C4-2B (cell line): Measurements from ENCODE around the gene SOX15.

Experiments
- CTCF ChIP-seq: fragments of 450-650 bp; conservative IDR thresholded peaks from 2 replicates; pipeline ENCODE4 v1.5.1; 2017; ENCODE audit warnings: mild to moderate bottlenecking
- ZFX ChIP-seq: fragments of 450-650 bp; IDR thresholded peaks from 2 replicates; pipeline ENCODE4 v1.6.1; 2017

DNA sequence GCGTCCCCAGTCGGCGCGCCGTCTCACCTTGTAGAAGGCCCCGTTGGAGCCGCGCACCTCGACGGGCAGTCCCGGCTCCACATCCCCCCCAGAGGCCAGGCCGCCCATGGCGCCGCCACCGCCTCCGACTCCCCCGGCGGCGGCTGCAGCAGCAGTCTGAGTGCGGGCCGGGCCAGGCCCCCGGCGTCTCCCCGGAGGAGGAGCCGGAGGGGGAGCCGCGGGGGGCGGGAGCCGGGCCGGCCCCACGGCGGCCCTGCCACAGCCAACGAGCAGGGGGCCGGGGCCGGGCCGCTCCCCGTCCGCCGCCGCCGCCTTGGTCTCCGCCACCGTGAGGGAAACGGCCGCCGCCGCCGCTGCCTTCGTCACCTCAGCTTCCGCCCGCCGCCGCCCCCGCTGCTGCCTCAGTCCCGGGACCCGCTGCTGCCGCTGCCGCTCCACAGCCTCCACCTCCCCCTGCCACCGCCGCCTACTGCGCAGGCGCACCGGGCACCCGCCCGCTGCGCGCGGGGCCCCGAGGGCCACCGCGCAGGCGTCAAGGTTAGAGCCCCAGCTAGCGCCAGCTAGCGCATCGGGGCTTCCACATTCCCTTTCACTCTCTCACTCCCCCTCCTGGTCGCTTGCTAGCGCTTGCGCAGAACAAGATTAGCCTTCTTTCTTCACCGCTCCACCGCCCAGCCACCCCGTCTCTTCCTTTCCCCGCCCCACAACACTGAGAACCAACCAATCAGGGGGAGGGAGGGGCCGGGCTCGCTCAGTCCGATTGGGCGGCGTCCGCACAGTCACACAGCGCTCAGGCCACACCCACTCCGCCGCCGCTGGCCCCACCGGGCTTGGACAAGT lies 24.8 kb upstream of the SOX15 start, which contains the start of gene FXR2:
- TF ChIP-seq CTCF (peak; percentile 78), ZFX (peak; percentile 88; the same call in 1 of the 2 replicates)
